Heart left ventricle (tissue), 16 donors: Measurements from ENCODE around the gene AFTPH. TPM values are rescaled to one million over a fixed set of nuclear protein-coding genes. Genes with fewer than 3 reads are reported as not detected.

Experiments used
- ATAC-seq, 4 donors: fragments of 200-7000 bp; cut with Tn5 transposase; one replicate each; pipeline ENCODE4 v1.9.1; 2020 to 2022; ENCODE audit warnings: moderate library complexity in 4 of 4, mild to moderate bottlenecking in 3 of 4, moderate number of reproducible peaks in 1 of 4
- DNase-seq, 5 donors: peaks; one replicate each; pipeline ENCODE4 v3.0.0-alpha.2; 2020
- H3K27ac ChIP-seq, 12 donors: fragments of 200-600 bp; sonication (generic) in 4 of 12; one replicate each; pipeline versions ENCODE4 v1.5.0 to v1.8.0; 2016 to 2022; ENCODE audit warnings: mild to moderate bottlenecking in 2 of 12
- H3K27me3 ChIP-seq, 9 donors: fragments of 200-600 bp; sonication (generic) in 2 of 9; one replicate each; pipeline versions ENCODE4 v1.5.1 to v1.8.0; 2016 to 2022; ENCODE audit warnings: mild to moderate bottlenecking in 3 of 9
- H3K36me3 ChIP-seq, 9 donors: fragments of 200-600 bp; sonication (generic) in 2 of 9; one replicate each; pipeline versions ENCODE4 v1.5.0 to v1.8.0; 2018 to 2022; ENCODE audit warnings: mild to moderate bottlenecking in 2 of 9
- H3K4me1 ChIP-seq, 12 donors: fragments of 200-600 bp; sonication (generic) in 4 of 12; one replicate each; pipeline versions ENCODE4 v1.5.0 to v1.8.0; 2016 to 2022; ENCODE audit warnings: mild to moderate bottlenecking in 3 of 12
- H3K4me3 ChIP-seq, 12 donors: fragments of 200-600 bp; sonication (generic) in 4 of 12; one replicate each; pipeline versions ENCODE4 v1.5.0 to v1.8.0; 2017 to 2022; ENCODE audit warnings: mild to moderate bottlenecking in 9 of 12, moderate library complexity in 4 of 12
- H3K9me3 ChIP-seq, 12 donors: fragments of 200-600 bp; sonication (generic) in 4 of 12; one replicate each; pipeline versions ENCODE4 v1.5.0 to v1.8.0; 2016 to 2022; ENCODE audit warnings: mild to moderate bottlenecking in 1 of 12
- POLR2A ChIP-seq, 2 donors: fragments of 450-650 bp; IDR thresholded peaks; one replicate each; pipeline ENCODE4 v1.6.1; 2017; ENCODE audit warnings: antibody characterized with exemption in 2 of 2, mild to moderate bottlenecking in 2 of 2, moderate library complexity in 2 of 2
- WGBS, 4 donors: extraction: QIAGEN DNeasy Blood & Tissue Kit in 2 of 4; methylation state at CpG; one replicate each; pipeline versions ENCODE4 v1.1.5 to v1.1.7; 2013 to 2018; 5-methylcytosine and 5-hydroxymethylcytosine counted together
- intact Hi-C, 10 donors: fragments of 100-400 bp; cut with DNase I; formaldehyde crosslinking; loops; one replicate each; pipeline versions ENCODE4 v1.11.1 to v1.14.2; 2022
- polyA plus RNA-seq, 2 donors: library from polyadenylated mRNA; stranded (reverse); fragments of 200-250 nt; gene quantifications; one replicate each; pipeline ENCODE4 v1.2.3, GENCODE V29; 2013
- total RNA-seq, 9 donors: library from RNA; depleted of rRNA in 2 of 9; stranded (reverse); fragments of >200 nt in 2 of 9; fragmentation: NEBNext Ultra II Directional in 3 of 9; extraction: Animal tissue kit (Norgen Biotek cat#: 25700) in 3 of 9; gene quantifications; one replicate each; pipeline versions ENCODE4 v1.1.0 to v1.2.4, GENCODE V29; 2016 to 2023
- TF ChIP-seq, protein P1 (sequence below), 12 donors: fragments of 200-600 bp; sonication (generic) in 4 of 12; IDR thresholded peaks; one replicate each; pipeline versions ENCODE4 v1.5.0 to v1.8.0; 2018 to 2022; ENCODE audit warnings: antibody characterized with exemption in 12 of 12, mild to moderate bottlenecking in 5 of 12
- donor health status: ischemic (EF 13 %, LVEDD 7.1; RV severe dilation, severe dysfunction).
- donor health status: healthy with polysubstance abuse.
- donor health status: DM: no; HTN: yes; CAD: no.
- donor health status: DM: no; HTN: no; CAD: no.
- donor health status: ischemic (EF 25% LVEDD 6.9; RV normal size, moderate dysfunction).
- donor health status: ischemic (EF 25% LVEDD 5.7; RV mildly dilated, moderate dysfunction).
- donor health status: healthy.
- donor health status: DM: yes; HTN: yes; CAD: no.
- donor health status: ischemic (EF 35%, LVEDD 5.7; RV mildly dilated, moderate dysfunction).
- donor health status: nonischemic (EF 11% LVEDD 7.7; RV severe dilation, severe dysfunction).
- donor health status: DM: yes; HTN: yes; CAD: no.
- donor health status: PGD.
- donor health status: ischemic (EF 29% LVEDD 5.4; RV normal size, mild dysfunction).
- donor health status: nonischemic (EF 23%, LVEDD 6.1; RV moderate dilation, normal function).

The AFTPH gene
- total and polyA plus RNA-seq, 11 donors: 9.2 to 15.2 (median 10.7) TPM

DNA sequence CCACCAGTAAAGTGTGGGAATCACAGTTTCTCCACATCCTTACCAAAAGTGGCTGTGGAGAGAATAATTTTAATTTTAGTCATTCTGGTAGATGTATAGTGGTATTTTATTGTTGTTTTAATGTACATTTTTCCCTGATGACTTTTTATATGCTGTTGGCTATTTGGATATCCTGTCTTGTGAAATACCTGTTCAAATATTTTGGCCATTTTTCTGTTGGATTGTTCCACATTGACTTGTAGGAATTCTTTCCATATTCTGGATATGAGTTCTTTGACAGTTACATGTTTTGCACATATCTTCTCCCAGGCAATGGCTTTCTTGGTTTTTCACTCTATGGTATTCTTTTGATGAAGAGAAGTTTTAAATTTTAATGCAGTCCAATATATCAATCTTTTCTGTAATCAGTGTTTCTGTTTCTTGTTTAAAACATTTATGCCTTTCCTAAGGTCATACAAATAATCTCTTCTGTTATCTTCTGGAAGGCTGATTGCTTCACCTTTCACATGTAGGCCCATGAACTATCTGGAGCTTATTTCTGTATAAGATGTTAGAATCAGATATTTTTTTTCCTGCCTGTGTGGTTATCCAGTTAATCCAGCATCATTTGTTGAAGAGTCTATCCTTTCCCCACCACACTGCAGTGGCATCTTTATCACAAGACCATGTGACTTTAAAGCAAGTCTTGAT lies 19.0 kb downstream of the AFTPH start:
- peaks cover 0 to 25% (median 10%) of the 10 kb centered on the region in 12 donors for H3K4me1 ChIP-seq
- intact Hi-C loops: no loop called here
- no peaks in the 10 kb centered on the region for H3K27me3 ChIP-seq
- no peak for TF ChIP-seq POLR2A (IDR thresholded peaks at IDR 0.05)
- TF ChIP-seq, protein P1, sequence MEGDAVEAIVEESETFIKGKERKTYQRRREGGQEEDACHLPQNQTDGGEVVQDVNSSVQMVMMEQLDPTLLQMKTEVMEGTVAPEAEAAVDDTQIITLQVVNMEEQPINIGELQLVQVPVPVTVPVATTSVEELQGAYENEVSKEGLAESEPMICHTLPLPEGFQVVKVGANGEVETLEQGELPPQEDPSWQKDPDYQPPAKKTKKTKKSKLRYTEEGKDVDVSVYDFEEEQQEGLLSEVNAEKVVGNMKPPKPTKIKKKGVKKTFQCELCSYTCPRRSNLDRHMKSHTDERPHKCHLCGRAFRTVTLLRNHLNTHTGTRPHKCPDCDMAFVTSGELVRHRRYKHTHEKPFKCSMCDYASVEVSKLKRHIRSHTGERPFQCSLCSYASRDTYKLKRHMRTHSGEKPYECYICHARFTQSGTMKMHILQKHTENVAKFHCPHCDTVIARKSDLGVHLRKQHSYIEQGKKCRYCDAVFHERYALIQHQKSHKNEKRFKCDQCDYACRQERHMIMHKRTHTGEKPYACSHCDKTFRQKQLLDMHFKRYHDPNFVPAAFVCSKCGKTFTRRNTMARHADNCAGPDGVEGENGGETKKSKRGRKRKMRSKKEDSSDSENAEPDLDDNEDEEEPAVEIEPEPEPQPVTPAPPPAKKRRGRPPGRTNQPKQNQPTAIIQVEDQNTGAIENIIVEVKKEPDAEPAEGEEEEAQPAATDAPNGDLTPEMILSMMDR (IDR thresholded peaks at IDR 0.05): no peak
- H3K27ac ChIP-seq: no peak overlapping the region
- no peak for DNase-seq
- H3K36me3 ChIP-seq: no peaks in the 10 kb centered on the region
- no peak overlapping the region for H3K4me3 ChIP-seq
- no peak for ATAC-seq
- H3K9me3 ChIP-seq: no peaks in the 10 kb centered on the region

DNA sequence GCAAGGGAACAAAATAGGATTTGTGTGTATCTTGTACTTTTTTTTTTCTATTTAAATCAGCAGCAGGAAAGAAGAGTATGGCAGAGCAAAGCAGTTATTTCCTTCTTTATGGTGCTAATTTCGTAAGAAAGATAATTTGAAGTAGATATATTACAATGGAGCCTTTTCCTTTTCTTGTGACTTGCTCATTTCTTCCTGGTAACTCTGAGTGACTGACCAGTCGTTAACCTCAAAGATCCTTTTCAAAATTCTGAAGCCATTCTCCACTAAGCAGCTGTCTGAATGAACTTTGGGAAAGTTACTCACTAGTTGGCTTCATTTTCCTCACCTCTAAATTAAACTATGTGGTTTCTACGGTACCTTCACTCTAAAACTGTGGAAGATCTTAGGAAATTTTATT lies 24.6 kb downstream of the AFTPH start:
- no peak for TF ChIP-seq POLR2A (IDR thresholded peaks at IDR 0.05)
- TF ChIP-seq, protein P1 (IDR thresholded peaks at IDR 0.05): no peak
- ATAC-seq (no peak), DNase-seq (no peak)
- intact Hi-C loops: no loop called here
- WGBS, 4 donors: 68 to 73% (median 70%) methylated on average over 3 of the region's 3 CpGs
- no peak overlapping the region for H3K27ac ChIP-seq
- peaks cover 0 to 5% (median 0%) of the 10 kb centered on the region in 12 donors for H3K9me3 ChIP-seq
- H3K36me3 ChIP-seq: peaks cover 0 to 24% (median 5%) of the 10 kb centered on the region in 9 donors
- no peak overlapping the region for H3K4me3 ChIP-seq
- no peaks in the 10 kb centered on the region for H3K27me3 ChIP-seq
- H3K4me1 ChIP-seq: peaks cover 0 to 20% (median 5%) of the 10 kb centered on the region in 12 donors

DNA sequence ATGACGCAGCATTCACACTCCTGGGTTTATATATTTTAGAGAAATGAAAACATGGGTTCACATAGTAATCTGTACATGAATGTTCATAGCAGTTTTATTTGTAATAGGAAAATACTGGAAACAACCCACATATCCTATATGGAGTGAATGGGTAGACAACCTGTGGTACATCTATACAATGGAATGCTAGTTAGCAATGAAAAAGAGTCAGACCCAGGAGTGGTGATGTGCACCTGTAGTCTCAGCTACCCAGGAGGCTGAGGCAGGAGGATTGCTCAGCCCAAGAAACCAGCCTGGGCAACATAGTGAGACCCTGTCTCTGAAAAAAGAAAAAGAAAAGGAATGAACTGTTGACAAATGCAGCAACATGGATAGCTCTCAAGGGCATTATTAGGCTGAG lies 25.9 kb downstream of the AFTPH start:
- DNase-seq (no peak), ATAC-seq (no peak)
- Histone ChIP-seq H3K4me3 (no peak overlapping the region), H3K36me3 (peaks cover 0 to 25% (median 5%) of the 10 kb centered on the region in 9 donors), H3K4me1 (peaks cover 0 to 14% (median 0%) of the 10 kb centered on the region in 12 donors), H3K9me3 (peaks cover 0 to 5% (median 0%) of the 10 kb centered on the region in 12 donors), H3K27ac (no peak overlapping the region), H3K27me3 (no peaks in the 10 kb centered on the region)
- no peak for TF ChIP-seq POLR2A (IDR thresholded peaks at IDR 0.05)
- TF ChIP-seq, protein P1 (IDR thresholded peaks at IDR 0.05): no peak
- WGBS, 4 donors: 93 to 100% (median 97%) methylated on average over 1 of the region's 1 CpG
- intact Hi-C loops: no loop called here

DNA sequence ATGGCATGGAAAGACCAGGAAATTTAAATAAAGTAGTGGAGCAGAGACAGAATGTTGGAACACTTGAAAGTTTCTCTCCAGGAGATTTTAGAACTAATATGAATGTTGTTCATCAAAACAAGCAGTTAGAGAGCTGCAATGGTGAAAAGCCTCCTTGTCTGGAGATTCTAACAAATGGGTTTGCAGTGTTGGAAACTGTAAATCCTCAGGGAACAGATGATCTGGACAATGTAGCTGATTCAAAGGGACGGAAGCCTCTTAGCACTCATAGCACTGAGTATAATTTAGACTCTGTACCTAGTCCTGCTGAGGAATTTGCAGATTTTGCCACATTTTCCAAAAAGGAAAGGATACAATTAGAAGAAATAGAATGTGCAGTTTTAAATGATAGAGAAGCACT lies 27.7 kb downstream of the AFTPH start:
- H3K4me3 ChIP-seq: no peak overlapping the region
- no peaks in the 10 kb centered on the region for H3K27me3 ChIP-seq
- intact Hi-C loops: no loop called here
- no peak overlapping the region for H3K27ac ChIP-seq
- TF ChIP-seq, protein P1 (IDR thresholded peaks at IDR 0.05): no peak
- no peak for TF ChIP-seq POLR2A (IDR thresholded peaks at IDR 0.05)
- H3K36me3 ChIP-seq: peaks cover 0 to 25% (median 5%) of the 10 kb centered on the region in 9 donors
- DNase-seq (no peak), ATAC-seq (no peak)
- 73 to 86% (median 80%) methylated on average over 1 of the region's 1 CpG for WGBS, 4 donors
- peaks cover 0 to 5% (median 0%) of the 10 kb centered on the region in 12 donors for H3K9me3 ChIP-seq
- H3K4me1 ChIP-seq: peaks cover 0 to 12% (median 0%) of the 10 kb centered on the region in 12 donors
